ENCODE measurements around the gene ANP32B. TPM values are rescaled to one million over a fixed set of nuclear protein-coding genes. Genes with fewer than 3 reads are reported as not detected.
A peak's percentile ranks its signal among the peaks of the same experiment; 100 is the strongest.
"Not testable (repeated sequence)": the region's sequence is repeated elsewhere in the genome, so short reads cannot be mapped to it uniquely, and the experiment has no call there.

The ANP32B gene
- total RNA-seq, 3 donors from 2014 or later = 37.0 to 54.7 (median 44.0) TPM

DNA sequence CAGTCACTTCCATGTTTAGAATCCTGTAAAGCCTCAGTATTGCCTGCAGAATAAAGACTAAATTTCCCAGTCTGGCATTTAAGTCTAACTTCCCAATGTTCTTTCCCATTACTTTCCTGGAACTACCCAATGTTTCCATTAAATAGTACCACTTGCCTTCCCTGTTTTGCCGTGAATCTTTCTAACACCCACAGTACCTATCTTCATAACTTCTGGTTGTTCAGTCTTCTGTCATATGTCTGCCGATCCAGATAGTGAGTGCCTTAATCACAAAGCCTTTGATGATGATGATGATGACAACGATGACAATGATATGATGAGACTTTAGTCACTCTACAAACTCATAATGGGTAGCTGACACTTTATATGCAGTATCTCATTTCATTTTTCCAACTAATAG is 38.5 kb upstream of the ANP32B start:
- no peaks in the 10 kb centered on the region for H3K27me3 ChIP-seq
- TF ChIP-seq POLR2A (IDR thresholded peaks at IDR 0.05) = no peak
- TF ChIP-seq POLR2AphosphoS5 (IDR thresholded peaks at IDR 0.05) = no peak
- TF ChIP-seq, protein P1, sequence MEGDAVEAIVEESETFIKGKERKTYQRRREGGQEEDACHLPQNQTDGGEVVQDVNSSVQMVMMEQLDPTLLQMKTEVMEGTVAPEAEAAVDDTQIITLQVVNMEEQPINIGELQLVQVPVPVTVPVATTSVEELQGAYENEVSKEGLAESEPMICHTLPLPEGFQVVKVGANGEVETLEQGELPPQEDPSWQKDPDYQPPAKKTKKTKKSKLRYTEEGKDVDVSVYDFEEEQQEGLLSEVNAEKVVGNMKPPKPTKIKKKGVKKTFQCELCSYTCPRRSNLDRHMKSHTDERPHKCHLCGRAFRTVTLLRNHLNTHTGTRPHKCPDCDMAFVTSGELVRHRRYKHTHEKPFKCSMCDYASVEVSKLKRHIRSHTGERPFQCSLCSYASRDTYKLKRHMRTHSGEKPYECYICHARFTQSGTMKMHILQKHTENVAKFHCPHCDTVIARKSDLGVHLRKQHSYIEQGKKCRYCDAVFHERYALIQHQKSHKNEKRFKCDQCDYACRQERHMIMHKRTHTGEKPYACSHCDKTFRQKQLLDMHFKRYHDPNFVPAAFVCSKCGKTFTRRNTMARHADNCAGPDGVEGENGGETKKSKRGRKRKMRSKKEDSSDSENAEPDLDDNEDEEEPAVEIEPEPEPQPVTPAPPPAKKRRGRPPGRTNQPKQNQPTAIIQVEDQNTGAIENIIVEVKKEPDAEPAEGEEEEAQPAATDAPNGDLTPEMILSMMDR (IDR thresholded peaks at IDR 0.05) = no peak

DNA sequence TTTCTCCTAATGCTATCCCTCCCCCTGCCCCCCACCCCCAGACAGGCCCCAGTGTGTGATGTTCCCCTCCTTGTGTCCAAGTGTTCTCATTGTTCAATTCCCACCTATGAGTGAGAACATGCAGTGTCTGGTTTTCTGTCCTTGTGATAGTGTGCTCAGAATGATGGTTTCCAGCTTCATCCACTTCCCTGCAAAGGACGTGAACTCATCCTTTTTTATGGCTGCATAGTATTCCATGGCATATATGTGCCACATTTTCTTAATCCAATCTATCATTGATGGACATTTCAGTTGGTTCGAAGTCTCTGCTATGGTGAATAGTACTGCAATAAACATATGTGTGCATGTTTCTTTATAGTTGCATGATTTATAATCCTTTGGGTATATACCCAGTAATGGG is 37.7 kb upstream of the ANP32B start:
- H3K4me3 ChIP-seq; H3K27ac ChIP-seq; H3K4me1 ChIP-seq; DNase-seq (ENCODE audit: low spot score in 2 of 2); intact Hi-C loops (cut with DNase I; ENCODE audit: low total_unique reads); H3K36me3 ChIP-seq; H3K27me3 ChIP-seq; H3K9me3 ChIP-seq: not testable (repeated sequence)

More for the DNA sequence above, 38.5 kb upstream of the ANP32B start:
- Histone ChIP-seq H3K9me3 (no peaks in the 10 kb centered on the region), H3K27ac (no peak overlapping the region), H3K36me3 (no peaks in the 10 kb centered on the region), H3K4me3 (no peak overlapping the region), H3K4me1 (no peaks in the 10 kb centered on the region)
- intact Hi-C loops (cut with DNase I; ENCODE audit: low total_unique reads) = no loop called here
- DNase-seq (ENCODE audit: low spot score in 2 of 2) = no peak

DNA sequence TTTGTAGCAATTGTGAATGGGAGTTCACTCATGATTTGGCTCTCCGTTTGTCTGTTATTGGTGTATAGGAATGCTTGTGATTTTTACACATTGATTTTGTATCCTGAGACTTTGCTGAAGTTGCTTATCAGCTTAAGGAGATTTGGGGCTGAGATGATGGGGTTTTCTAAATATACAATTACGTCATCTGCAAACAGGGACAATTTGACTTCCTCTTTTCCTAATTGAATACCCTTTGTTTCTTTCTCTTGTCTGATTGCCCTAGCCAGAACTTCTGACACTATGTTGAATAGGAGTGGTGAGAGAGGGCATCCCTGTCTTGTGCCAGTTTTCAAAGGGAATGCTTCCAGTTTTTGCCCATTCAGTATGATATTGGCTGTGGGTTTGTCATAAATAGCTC is 36.0 kb upstream of the ANP32B start:
- H3K27ac ChIP-seq; H3K4me1 ChIP-seq; DNase-seq (ENCODE audit: low spot score in 2 of 2); H3K4me3 ChIP-seq; intact Hi-C loops (cut with DNase I; ENCODE audit: low total_unique reads); H3K36me3 ChIP-seq; H3K9me3 ChIP-seq; H3K27me3 ChIP-seq: not testable (repeated sequence)

DNA sequence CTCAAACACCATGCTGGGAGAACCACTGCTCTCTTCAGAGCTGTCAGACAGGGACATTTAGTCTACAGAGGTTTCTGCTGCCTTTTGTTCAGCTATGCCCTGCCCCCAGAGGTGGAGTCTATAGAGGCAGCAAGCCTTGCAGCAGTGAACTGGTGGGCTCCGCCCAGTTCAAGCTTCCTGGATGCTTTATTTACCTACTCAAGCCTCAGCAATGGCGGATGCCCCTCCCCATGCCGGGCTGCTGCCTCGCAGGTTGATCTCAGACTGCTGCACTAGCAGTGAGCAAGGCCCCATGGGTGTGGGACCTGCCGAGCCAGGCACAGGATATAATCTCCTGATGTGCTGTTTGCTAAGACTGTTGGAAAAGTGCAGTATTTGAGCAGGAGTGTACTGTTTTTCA is 32.3 kb upstream of the ANP32B start:
- DNase-seq (ENCODE audit: low spot score in 2 of 2); H3K27me3 ChIP-seq; H3K9me3 ChIP-seq; intact Hi-C loops (cut with DNase I; ENCODE audit: low total_unique reads); H3K4me1 ChIP-seq; H3K27ac ChIP-seq; H3K36me3 ChIP-seq; H3K4me3 ChIP-seq: not testable (repeated sequence)

DNA sequence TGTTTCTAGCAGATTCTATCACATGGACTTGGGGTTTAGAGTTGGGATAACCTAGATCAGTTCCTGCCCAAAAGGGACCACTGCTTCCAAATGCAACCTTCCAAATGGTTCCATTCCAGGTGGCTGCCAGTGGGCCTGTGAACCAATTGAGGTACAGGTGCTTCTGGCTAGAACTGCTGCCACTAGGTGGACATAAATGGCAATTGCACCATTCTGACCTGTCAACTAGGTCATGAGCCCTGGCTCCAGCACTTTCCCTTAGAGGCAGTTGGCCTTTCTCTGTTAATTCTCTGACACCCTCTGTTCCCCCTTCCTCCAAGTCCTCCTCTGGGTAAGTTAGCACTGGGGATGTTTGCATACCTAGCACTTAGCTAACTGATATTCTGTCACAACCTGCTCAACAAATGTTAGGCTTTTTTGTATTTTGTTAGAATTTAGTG is 28.6 kb upstream of the ANP32B start:
- TF ChIP-seq POLR2AphosphoS5 (IDR thresholded peaks at IDR 0.05) = no peak
- TF ChIP-seq POLR2A (IDR thresholded peaks at IDR 0.05) = no peak
- TF ChIP-seq, protein P1 (IDR thresholded peaks at IDR 0.05) = peak in 2 of 3 donors; percentile 42 to 45
- no peak for DNase-seq (ENCODE audit: low spot score in 2 of 2)

DNA sequence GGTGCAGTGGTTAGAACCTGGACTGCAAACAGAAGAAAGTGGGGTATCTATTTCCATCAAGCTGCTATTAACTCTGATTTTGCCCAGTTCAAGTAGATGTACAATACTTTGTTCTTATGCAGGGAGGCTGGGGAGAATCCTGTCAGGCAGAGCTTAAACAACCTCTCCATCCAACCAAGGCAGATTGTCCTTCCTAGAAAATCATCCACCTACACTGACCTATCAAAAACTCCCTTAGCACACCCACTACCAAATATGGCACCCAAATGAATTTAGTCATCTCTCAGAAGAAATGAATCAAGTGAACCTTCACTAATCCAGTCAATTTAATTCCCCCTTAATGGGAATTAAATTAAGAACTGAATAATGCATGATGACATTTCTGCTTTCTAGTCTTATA is 26.8 kb upstream of the ANP32B start:
- no peak overlapping the region for H3K27ac ChIP-seq
- intact Hi-C loops (cut with DNase I; ENCODE audit: low total_unique reads) = no loop called here
- H3K4me3 ChIP-seq = no peak overlapping the region
- TF ChIP-seq, protein P1 (IDR thresholded peaks at IDR 0.05) = no peak
- TF ChIP-seq POLR2A (IDR thresholded peaks at IDR 0.05) (no peak), POLR2AphosphoS5 (IDR thresholded peaks at IDR 0.05) (no peak)
- no peaks in the 10 kb centered on the region for H3K27me3 ChIP-seq
- H3K9me3 ChIP-seq = no peaks in the 10 kb centered on the region
- no peak for DNase-seq (ENCODE audit: low spot score in 2 of 2)
- H3K36me3 ChIP-seq = no peaks in the 10 kb centered on the region
- H3K4me1 ChIP-seq = no peaks in the 10 kb centered on the region

More for the DNA sequence above, 28.6 kb upstream of the ANP32B start:
- intact Hi-C loops (cut with DNase I; ENCODE audit: low total_unique reads) = no loop called here
- Histone ChIP-seq H3K4me1 (no peaks in the 10 kb centered on the region), H3K27me3 (peaks cover 0 to 7% of the 10 kb centered on the region in 2 donors), H3K9me3 (peaks cover 3 to 5% of the 10 kb centered on the region in 2 donors), H3K27ac (no peak overlapping the region), H3K4me3 (no peak overlapping the region), H3K36me3 (no peaks in the 10 kb centered on the region)
